Measurements from ENCODE around the gene CREB3L4.

Gene CREB3L4, protein sequence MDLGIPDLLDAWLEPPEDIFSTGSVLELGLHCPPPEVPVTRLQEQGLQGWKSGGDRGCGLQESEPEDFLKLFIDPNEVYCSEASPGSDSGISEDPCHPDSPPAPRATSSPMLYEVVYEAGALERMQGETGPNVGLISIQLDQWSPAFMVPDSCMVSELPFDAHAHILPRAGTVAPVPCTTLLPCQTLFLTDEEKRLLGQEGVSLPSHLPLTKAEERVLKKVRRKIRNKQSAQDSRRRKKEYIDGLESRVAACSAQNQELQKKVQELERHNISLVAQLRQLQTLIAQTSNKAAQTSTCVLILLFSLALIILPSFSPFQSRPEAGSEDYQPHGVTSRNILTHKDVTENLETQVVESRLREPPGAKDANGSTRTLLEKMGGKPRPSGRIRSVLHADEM

DNA sequence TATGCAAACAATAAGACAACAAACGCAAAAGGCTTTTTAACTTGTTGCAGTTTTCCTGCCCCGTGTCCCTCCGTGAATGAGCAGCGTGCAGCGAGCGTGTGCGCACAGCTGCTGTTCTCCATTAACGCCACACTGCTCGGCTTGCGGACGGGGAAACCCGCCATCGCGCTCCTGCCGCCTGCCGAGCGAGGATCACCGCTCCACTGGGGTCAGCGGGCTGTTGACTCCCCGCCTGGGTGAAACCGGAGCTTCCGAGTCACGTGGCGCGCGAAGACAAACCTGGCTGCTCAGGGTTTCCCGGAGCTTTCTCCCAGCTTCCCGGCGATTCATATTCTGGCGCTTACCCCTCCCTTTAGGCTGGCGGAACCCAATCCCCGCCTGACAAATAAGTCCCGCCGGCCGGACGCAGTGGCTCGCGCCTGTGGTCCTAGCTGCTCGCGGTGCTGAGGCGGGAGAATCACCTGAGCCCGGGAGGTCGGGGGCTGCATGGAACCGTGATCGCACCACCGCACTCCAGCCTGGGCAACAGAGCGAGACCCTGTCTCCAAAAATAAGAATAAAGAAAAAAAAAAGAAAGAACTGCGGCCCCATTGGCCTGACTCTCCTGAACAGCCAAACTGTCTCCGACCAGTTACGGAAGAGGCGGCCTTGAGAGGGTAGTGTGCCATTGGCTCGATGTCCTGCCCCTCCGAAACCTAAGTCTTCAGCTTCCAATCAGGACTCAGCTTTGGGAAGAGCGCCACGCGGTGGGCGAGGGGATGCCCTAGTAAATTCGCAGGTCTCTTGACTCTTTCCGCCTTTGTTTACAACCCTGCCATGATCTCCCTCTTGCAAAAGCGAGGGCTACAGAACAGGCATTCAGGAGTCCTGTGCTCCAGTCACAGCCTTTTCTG, at the start of gene CREB3L4:
CREB3L4 (plus strand) TSS at position 796 of the 893 bp plus-strand sequence. CDS start 624 bp downstream, outside the sequence.
- DNase-seq = peak; percentile 96

DNA sequence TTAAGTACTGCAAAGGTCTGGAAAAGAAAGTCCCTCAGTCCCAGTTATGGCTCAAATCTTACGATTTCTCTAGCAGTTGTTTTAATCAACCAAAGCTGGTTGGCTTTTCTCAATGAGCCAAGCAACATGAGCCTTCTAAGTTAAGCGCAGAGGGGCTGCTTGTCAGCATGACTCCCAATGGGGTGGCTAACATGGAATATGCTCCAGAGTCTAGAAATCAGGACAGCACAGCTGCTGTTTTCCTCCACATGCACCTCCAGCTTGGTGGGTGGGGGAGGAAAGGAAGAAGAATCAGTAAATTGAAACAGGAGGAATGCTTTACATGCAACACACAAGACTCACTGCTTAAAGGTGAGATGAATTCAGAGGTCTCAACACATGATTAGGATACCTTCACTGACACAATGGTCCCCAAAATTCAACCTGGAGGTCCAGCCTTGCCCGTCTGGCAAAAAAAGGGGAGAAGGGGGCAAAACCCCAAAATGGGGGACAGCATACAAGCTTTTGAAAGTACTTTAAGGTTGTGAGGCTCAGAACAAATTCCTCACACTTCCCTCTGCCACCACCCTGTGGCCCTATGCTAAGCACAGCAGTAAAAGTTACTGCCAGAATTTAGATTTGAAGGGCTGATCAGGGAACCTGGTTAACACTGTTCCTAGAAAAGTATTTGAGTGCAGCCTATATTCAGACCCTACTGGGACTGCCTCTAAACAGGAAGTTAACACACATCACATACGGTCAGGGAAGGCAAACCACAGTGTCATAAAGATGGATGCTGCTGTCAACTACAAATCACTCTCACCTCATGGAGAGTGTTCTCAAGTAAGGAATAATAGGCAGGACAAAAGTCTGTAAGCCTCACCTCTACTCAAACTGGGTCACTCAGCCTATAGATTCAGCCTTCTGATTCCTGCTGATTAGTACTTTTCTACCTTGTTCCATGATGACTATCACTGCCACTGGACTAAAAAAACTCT, 47.5 kb upstream of the CREB3L4 start:
- no peak for DNase-seq

DNA sequence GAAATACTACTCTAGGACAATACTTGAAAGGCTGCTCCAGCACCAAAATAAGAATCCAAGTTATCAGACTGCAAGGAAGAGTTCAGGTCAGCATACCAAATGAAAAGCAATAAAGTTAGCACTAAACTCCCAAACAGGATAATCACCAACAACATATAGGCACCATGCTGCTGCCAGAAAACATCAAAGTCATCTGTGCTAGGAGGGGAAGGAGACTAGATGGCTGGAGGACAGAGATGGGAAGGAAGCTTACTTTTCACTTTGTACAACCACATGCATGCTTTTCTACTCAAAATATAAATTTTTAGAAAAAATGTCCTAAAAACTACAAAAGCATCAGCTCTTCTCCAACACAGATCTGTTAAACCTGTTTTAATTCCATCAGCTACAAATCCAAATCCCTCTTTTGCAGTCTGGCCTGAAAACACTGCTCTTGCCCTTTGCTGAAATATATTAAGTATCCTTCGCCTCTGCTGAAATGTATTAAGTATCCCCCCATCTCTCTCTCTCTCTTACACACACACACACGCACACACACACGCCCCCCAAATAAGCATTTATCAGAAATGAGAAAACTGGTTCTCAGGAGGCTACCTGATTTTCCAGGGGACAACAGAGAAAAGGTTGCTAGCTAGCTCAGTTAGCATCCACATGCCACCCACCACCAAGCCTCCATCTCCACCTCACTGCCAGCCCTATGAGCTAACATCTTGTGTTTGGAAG, 46.5 kb upstream of the CREB3L4 start:
- no peak for DNase-seq

DNA sequence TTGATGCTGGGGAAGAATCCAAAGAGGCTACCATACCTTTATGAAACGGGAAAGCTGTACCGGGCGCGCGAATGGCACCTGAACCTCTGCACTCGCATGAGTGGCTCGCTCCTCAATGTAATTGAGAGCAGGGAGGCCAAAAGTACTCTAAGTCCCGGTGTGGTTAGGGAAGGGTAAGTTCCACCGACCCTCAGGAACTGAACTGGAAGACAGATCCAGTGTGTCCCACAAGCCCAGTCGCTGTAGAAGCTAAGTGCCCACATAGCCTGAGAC, 46.0 kb upstream of the CREB3L4 start:
- no peak for DNase-seq

DNA sequence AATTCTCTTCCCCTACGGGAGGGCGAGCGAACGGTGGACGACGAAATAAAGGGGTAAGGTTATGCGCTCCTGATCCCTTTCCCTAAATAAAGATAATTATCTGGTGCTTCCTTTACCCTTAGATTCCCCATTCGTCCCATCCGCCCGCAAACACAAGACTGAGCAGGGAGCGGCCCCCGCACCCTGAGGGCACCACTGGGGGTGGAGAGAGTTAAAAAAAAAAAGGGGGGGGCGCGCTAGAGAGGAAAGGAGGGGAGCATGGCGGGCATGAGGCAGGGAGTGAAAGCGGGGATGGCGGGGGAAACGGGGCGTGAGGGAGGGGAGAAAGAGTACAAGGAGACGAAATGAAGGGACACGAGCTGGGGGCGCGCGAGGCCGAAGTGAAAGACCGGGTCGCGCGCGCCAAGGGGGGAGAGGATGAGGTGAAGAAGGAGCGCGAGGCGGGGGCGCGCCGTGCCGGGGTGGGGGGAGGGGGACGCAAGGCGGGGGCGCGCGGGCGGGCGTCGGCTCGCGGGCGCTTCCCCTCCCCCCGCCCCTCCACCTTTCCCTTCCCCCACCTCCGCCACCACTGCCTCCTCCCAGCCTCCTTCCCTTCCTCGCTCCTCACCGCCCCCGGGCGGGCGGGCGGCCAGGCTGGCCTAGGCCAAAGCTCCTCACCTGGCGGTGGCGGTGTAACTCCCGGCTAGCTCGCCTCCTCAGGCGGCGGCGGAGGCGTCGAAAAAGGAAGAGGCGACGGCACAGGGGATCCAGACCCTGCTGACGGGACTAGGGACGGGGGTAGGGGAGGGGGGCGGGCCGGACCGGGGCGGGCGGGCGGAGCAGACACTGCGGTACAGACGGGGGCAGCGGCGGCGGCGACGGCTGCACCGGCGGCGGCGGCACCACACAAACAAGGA, 45.4 kb upstream of the CREB3L4 start:
- DNase-seq = peak; percentile 63

DNA sequence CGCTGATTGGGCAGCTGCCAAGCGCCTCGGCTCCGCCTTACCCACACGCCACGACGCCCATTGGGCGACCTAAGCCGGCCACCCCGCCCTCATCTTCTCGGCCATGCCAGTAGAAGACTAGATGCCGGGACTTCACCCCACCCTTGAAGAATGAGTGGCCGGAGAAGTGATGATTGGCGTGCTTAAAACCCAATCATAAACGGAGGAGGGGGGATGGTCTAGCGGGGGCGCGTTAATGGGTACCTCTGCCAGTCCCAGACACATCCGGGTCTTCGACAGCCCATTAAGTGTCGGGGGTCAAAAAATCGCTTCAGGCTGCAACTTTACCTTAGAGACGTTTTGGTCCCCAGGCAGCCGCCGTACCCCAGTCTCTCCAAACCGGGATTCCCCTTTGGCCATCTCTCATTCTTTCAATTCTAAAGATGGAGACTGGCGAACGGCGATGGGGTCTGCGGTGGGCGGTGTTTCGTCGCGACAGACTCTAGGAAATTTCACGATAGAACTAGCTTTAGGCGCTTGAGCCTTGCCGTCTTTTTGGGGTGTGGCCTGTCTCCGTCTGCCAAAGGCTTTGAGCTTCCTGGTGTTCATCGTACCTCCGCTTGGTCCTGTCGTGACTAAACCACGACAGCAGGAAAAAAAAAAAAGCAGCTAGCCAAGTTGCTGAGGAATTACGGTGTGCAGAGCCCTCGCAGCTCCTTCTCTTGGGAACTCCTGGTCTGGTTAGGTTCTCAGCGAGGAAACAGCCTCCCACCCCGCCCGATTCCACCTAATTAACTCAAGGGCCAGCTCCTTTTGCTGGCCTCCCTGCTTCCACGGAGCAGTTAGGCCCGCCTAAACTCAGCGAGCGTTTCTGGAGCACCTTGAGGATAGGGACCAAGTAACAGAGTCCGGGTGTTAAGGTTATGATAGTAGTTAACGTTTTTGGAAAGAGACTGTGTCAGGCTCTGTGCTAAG, 44.5 kb upstream of the CREB3L4 start, which contains the start of gene GATAD2B:
GATAD2B (minus strand) TSS at position 1 of the 954 bp plus-strand sequence. CDS start 94,625 bp downstream, outside the sequence.
- peak; percentile 99 for DNase-seq

DNA sequence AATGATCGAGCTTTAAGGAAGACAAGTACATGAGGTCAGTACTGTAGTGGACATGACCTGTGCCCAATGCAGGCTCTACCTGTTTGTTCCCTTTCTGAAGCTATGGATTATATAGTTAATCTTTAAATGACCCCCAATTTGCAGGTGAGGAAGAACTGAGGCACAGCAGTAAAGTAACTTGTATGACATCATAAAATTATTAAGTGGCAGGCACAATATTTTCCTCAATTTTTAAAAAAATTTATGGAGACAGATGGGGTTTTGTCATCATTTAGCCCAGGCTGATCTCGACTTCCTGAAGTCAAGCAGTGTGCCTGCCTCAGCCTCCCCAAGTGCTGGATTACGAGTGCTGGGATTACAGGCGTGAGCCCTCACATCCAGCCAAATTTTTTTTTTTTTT, 41.3 kb upstream of the CREB3L4 start:
- no peak for DNase-seq

DNA sequence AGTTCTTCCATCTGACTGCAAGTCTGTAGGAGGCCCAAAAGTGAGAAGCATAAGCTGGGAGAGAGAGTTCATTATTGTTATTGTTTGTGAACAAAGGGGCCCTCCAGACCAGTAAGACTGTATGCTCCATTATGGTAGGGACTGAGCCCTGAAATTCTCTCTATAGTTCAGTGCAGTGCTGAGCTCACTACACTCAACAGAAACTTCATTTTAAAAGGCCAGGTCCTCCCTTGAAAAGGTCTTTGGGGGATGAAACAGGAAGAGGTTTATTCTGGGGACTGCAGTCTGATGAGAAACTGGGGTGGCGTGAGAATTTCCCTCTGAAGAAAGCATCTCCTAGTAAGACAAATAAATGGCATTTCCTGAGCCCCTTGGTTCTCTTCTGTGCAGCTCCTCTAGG, 39.5 kb upstream of the CREB3L4 start:
- no peak for DNase-seq

DNA sequence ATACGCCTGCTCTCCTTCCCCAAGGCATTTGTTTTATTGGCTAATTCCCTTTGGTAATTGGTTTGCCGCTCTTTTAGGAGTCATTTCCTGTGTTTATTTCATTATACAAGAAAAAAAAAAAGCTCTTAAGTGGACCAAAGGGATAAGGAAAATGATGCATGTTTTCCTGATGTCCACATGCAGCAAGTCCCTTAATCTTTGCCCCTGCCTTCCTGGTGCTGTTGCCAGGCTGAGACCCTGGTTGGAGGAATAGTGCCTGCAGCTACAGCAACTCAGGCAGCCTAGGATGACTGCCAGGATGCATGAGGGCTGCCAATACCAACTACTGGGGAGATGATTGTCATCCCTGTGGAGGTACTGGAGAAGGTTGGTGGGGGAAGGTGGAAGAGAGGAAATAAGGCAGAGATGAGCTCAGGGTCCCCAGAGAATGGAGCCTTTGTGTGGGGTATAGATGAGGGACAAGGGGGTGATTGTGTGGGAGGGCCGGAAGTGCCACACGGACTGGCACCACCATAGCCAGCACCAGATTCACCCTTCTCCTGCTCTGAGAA, 38.8 kb upstream of the CREB3L4 start:
- DNase-seq = no peak

DNA sequence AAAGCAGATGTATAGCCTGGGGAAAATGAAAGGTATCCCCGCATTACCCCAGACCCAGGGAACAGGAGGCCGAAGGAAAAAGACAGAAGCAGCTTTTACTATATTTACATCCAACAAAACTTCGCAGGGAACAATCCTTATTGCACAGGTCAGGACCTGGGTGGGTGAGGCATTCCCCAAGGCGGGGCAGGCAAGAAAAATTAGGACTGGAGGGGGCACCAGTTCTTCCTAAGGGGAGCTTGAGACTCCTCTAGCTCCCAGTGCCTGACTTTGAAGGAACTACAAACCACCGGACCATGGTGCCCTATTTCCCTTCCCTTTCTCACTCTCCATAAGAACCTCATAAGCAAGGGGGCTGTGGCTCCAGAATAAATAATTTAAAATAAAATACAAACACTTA, 38.3 kb upstream of the CREB3L4 start:
- no peak for DNase-seq

DNA sequence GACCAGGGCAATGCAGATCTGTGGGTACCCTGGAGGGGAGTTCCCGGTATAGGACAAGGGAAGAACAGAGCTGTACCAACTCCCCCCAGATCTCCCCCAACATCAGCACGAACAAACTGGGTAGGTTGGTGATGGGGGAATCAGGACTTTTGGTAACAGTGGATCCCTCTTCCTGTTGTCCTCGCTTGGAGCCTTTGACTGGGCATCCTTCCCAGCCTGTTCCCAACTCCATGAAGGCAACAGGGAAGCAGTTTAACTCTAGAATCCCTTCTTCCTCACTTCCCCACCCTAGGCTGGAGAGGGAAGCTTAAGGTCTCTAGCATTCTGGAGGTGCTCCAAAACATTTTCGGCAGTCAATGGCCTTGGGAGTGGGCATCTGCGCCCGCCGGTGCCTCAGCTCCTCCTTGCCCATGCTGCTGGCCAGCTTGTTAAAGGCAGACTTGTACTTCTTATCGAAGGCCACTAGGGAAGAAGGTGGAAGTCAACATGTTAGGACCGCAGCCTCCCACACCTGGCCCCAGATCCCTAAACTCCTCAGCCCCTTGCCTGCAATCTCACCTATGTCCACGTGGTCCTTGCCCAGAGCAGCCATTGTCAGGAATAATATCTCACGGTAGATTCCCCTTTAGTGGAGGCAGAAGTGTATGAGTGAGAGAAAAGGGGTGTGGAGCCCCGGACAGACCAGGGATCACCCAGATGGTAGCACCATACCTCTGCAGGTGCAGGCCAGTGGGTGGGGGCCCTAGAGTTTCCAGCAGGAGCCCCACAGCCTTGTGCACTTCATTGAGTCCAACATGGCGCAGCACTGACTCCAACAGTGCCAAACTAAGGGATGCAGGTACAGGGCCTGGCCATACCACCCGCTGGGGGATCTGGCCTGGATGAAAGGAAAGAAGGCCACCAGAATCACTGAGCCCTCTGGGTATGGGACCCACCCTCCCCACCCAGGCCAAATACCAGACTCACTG, 37.4 kb upstream of the CREB3L4 start:
- DNase-seq = no peak

DNA sequence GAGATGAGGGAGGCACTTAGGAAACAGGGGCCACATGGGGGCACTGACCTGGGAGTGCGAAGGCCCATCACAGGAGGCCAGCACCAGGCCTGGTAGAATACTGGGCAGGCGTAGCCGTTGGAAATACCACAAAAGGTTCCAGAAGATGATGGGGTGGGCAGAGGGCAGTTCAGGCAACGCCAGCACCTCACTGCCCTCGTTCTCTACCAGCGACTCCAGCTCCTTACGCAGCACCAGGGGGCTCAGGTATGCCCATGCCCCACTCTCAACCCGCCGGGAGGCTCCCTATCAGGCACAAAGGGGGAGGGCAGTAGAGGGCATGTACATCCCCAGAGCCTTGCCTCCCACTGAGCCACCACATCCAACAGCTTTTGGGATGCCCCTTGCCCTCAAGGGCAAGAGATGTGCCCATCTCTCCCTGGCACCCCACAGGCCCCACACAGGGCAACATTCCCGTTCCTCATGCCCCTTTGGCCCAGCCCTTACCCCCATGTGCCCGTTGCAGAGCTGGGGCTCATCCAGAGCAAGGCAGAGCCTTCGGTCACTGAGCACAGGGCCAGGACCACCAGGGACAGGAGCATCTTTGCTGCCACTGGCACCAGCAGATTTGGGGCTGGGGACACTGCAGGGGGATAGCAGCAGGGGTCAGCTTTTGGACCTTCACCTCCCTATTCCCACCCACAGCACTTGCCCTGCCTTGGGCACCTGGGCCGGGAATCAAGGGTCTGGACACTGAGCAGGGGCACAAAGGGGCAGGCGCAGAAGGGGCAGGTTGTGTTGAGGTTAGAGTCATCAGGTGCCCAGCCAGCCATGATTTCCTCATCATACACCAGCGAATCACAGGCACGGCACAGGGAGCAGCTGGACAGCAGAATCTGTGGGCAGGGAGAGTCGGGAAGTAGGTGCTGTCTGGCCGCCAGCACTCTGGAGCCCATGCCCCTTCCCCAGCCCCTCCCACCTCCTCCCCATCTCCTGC, 35.3 kb upstream of the CREB3L4 start:
- DNase-seq = no peak

DNA sequence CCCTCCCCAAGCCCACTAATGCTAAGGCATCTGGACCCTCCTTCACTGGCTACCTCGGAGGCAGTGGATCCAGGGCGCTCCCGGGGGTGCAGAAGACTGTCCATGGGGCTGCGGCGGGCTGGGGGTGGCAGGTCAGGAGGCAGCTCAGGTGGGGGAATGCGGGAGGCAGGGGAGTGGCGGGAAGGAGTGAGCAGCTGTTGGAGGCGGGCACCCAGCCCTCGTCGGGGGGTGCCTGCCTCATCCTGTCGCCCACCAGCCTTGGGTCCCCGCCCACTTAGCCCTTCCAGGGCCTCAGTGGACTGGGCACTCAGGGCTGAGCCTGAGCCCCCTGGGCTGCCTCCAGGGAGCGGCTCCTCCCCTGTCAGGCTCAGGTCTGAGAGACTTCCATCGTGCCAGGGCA, 34.3 kb upstream of the CREB3L4 start:
- DNase-seq = no peak

DNA sequence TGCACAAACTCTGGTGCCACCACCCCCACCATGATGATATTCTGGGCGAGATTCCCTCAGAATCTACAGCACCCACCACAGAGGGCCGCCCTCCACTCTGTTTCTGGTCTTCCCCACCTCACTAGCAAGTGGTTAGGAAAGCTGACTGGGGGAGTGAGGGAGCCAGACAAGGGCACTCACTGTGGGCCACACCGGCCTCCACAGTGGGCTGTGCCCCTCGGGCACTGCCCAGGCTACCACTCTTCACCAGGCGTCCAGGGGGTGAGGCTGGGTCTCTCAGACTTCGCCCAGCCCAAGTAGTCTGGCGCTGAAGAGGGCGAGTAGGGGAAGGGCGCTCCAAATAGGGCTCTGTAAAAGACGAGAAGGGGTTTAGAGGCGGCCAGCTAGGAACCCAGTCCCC, 33.7 kb upstream of the CREB3L4 start:
- DNase-seq = no peak

DNA sequence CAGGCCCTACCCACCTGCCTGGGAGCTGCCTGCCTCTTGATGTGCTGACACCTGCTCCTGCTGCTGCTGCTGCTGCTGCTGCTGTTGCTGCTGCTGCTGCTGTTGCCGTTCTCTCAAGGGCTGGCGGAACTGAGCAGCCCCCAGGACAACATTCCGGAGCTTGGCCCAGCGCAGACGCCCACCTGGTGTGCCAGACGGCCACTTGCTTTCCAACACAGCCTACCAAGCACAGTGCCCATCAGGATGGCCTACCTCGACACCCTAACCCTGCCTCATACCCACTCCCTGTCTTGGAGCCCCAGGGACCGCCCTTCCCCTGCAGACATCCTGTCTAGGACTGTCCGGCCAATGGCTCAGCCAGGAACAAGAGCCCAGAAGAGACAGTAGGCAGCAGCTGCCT, 33.0 kb upstream of the CREB3L4 start:
- DNase-seq = no peak

DNA sequence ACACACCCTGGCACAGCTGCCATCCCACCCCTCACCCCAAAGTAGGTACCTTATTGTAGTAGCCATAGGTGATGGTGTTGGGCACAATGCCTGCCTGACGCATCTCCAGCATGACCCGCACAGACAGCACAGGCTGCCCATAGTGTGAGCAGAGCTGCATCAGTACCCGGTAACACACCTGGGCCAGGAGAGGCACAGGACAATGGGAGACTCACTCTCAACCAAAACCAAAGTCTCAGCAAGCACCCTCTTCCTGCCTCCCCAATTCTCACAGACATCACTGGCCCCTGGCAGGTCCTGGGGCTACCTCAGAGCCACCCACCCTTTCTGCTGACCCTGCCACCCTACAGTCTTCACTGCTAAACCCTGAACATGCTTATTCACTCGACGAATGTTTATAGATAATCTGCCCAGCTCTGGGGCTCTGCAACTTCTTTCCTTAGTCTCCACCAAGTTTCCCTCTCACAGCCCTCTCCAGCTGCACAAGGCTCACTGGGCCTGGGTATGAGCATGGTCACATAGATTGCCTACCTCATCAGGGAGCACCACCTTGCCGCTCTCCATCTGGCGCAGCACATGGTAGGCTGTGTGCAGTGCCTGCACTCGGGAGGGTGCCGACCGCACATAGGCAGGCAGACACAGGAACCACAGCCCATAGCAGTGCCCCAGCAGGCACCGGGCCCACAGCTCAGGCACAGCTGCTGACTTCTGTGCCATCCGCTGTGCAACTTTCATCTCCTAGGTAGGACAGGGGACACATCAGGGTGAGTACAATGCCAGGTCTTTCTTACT, 31.5 kb upstream of the CREB3L4 start:
- DNase-seq = no peak

All from NCI-H1436 (cell line).